ENCODE data around the gene ZNF267.

DNA sequence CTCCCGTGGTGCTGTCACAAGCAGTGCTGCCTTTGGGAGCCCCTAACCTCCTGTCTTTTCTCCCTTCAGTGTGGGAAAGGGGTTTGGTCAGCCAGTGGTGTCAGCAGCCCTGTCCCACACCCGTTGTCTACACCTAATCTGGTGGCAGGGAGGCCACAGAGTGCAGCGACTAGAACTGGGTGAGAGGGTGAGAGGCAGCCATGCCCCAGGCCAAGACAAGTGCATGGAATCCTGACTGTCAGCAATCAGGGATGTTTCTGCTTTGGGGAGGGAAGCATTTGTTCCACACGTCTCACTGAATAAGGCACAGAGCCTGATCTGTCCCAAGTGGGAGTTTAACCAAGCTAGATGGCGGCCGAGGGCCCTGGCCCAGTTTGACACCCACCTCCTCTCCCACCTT lies 1.4 kb upstream of the ZNF267 start:
- TF ChIP-seq, protein P1, sequence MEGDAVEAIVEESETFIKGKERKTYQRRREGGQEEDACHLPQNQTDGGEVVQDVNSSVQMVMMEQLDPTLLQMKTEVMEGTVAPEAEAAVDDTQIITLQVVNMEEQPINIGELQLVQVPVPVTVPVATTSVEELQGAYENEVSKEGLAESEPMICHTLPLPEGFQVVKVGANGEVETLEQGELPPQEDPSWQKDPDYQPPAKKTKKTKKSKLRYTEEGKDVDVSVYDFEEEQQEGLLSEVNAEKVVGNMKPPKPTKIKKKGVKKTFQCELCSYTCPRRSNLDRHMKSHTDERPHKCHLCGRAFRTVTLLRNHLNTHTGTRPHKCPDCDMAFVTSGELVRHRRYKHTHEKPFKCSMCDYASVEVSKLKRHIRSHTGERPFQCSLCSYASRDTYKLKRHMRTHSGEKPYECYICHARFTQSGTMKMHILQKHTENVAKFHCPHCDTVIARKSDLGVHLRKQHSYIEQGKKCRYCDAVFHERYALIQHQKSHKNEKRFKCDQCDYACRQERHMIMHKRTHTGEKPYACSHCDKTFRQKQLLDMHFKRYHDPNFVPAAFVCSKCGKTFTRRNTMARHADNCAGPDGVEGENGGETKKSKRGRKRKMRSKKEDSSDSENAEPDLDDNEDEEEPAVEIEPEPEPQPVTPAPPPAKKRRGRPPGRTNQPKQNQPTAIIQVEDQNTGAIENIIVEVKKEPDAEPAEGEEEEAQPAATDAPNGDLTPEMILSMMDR (IDR thresholded peaks at IDR 0.05): no peak
- TF ChIP-seq POLR2A (IDR thresholded peaks at IDR 0.05): no peak

Data from thyroid gland (tissue), 4 donors.